ENCODE results near the gene TTLL7. TPM values are rescaled to one million over a fixed set of nuclear protein-coding genes. Genes with fewer than 3 reads are reported as not detected.

TTLL7 gene
- total and polyA plus RNA-seq, 8 donors: 3.9 to 15.0 (median 6.4) TPM

GRCh38 chr1:83849191-83850061, 149.5 kb downstream of the TTLL7 start:
- H3K9me3 ChIP-seq: no peaks in the 10 kb centered on the region
- H3K36me3 ChIP-seq: no peaks in the 10 kb centered on the region
- no peaks in the 10 kb centered on the region for H3K27me3 ChIP-seq
- ATAC-seq: no peak
- no peak for TF ChIP-seq CTCF (IDR thresholded peaks at IDR 0.05)
- no peak overlapping the region for H3K4me3 ChIP-seq
- no peaks in the 10 kb centered on the region for H3K4me1 ChIP-seq
- intact Hi-C loops (cut with DNase I): no loop called here
- H3K27ac ChIP-seq: no peak overlapping the region
- no peak for DNase-seq

- Histone ChIP-seq H3K4me3 (no peak overlapping the region), H3K4me1 (no peaks in the 10 kb centered on the region), H3K9me3 (no peaks in the 10 kb centered on the region), H3K36me3 (no peaks in the 10 kb centered on the region), H3K27ac (no peak overlapping the region), H3K27me3 (no peaks in the 10 kb centered on the region)
- no peak for TF ChIP-seq CTCF (IDR thresholded peaks at IDR 0.05)
- DNase-seq (no peak), ATAC-seq (no peak)
- intact Hi-C loops (cut with DNase I): no loop called here
Measured at GRCh38 chr1:83846138-83846537, 152.8 kb downstream of the TTLL7 start.

DNA sequence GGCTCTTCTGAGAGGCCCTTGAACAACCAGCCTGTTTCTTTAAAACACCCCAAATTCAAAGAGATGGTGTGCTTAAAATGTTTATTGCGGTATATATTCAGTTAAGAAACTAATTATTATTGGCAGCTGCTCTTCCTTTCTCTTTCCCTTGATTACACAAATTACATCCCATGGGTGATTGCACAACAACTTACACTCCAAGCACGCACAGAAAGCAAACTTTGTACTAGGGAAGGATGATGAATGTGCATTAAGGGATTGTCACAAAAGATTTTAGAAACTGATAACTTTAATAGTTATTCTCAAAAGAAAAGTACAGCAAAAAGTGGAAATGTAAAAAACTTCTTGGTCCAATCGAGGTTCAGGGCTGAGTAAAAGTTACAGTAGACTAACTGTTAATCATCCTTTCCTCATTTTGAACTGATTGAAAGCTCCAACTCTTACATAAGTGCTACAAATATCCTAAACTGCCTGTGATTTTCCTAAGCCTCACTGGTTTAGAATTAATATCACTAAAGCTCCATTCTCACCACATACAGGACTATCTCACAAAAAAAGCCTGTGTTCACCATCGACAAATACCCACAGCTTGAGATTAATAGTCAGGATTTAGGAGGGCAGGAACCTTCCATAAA, 153.4 kb downstream of the TTLL7 start:
- no peaks in the 10 kb centered on the region for H3K9me3 ChIP-seq
- intact Hi-C loops (cut with DNase I): no loop called here
- no peak overlapping the region for H3K4me3 ChIP-seq
- H3K27ac ChIP-seq: no peak overlapping the region
- no peak for TF ChIP-seq CTCF (IDR thresholded peaks at IDR 0.05)
- H3K4me1 ChIP-seq: no peaks in the 10 kb centered on the region
- DNase-seq: peak in 1 of 4 donors; percentile 34
- no peak for ATAC-seq
- H3K36me3 ChIP-seq: no peaks in the 10 kb centered on the region
- H3K27me3 ChIP-seq: no peaks in the 10 kb centered on the region

DNA sequence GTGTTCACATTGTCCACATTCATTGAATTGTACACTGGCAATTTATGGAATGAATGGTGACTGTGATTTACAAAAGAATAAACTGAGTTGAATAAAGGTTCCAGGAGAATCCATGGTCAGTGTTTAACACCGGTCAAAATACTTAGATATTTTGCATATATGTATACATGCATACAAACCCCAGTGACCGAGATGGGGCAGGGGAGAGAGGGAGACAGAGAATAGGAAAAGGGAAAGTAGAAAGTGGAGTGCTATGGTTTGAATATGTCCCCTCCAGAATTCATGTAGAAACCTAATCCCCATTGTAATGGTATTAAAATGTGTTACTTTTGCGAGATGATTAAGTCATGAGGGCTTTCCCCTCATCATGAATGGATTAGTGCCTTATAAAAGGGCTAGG, 154.4 kb downstream of the TTLL7 start:
- H3K27ac ChIP-seq: no peak overlapping the region
- DNase-seq (no peak), ATAC-seq (no peak)
- H3K36me3 ChIP-seq: no peaks in the 10 kb centered on the region
- H3K4me3 ChIP-seq: no peak overlapping the region
- intact Hi-C loops (cut with DNase I): no loop called here
- H3K9me3 ChIP-seq: no peaks in the 10 kb centered on the region
- no peaks in the 10 kb centered on the region for H3K4me1 ChIP-seq
- TF ChIP-seq CTCF (IDR thresholded peaks at IDR 0.05): no peak
- H3K27me3 ChIP-seq: no peaks in the 10 kb centered on the region

- DNase-seq (no peak), ATAC-seq (no peak)
- Histone ChIP-seq H3K4me1 (no peaks in the 10 kb centered on the region), H3K4me3 (no peak overlapping the region), H3K27me3 (no peaks in the 10 kb centered on the region), H3K36me3 (no peaks in the 10 kb centered on the region), H3K27ac (no peak overlapping the region), H3K9me3 (no peaks in the 10 kb centered on the region)
- intact Hi-C loops (cut with DNase I): no loop called here
- TF ChIP-seq CTCF (IDR thresholded peaks at IDR 0.05): no peak
Measured at GRCh38 chr1:83839566-83840173, 159.3 kb downstream of the TTLL7 start.
